HepG2 (cell line): Measurements from ENCODE around the gene ATRIP. TPM values are rescaled to one million over a fixed set of nuclear protein-coding genes. Genes with fewer than 3 reads are reported as not detected.

Experiments
- FOXA3 ChIP-seq: IDR thresholded peaks from 2 replicates; pipeline ENCODE4 v1.6.1; 2016; ENCODE audit warnings: missing genetic modification reagents, missing compliant biosample characterization
- IRF2 ChIP-seq: IDR thresholded peaks from 2 replicates; pipeline ENCODE4 v1.6.1; 2018; ENCODE audit warnings: missing genetic modification reagents, missing compliant biosample characterization
- SIX1 ChIP-seq: sonication (generic); formaldehyde crosslinking; IDR thresholded peaks from 2 replicates; pipeline ENCODE4 v1.4.0; 2020; ENCODE audit warnings: missing genetic modification reagents, borderline replicate concordance
- SMAD9 ChIP-seq: sonication (generic); formaldehyde crosslinking; IDR thresholded peaks from 2 replicates; pipeline ENCODE4 v1.5.1; 2020; ENCODE audit warnings: mild to moderate bottlenecking, missing genetic modification reagents
- SOX6 ChIP-seq, 2 experiments: fragments of 450-650 bp in 1 of 2; sonication (generic) in 1 of 2; formaldehyde crosslinking in 1 of 2; IDR thresholded peaks; 2 replicates each; pipeline versions ENCODE4 v1.4.0 to v1.6.1; 2017 to 2020; ENCODE audit warnings: antibody characterized with exemption in 1 of 2, mild to moderate bottlenecking in 1 of 2, missing genetic modification reagents in 1 of 2
- SP5 ChIP-seq: IDR thresholded peaks from 2 replicates; pipeline ENCODE4 v1.6.1; 2016; ENCODE audit warnings: low read depth, borderline replicate concordance
- ZMAT3 ChIP-seq: sonication (generic); formaldehyde crosslinking; conservative IDR thresholded peaks from 2 replicates; pipeline ENCODE4 v1.7.0; 2021; ENCODE audit warnings: missing genetic modification reagents
- ZNF232 ChIP-seq: sonication (generic); formaldehyde crosslinking; IDR thresholded peaks from 2 replicates; pipeline ENCODE4 v1.4.0; 2020; ENCODE audit warnings: missing genetic modification reagents, borderline replicate concordance
- ZNF772 ChIP-seq: sonication (generic); formaldehyde crosslinking; IDR thresholded peaks from 2 replicates; pipeline ENCODE4 v1.5.0; 2020; ENCODE audit warnings: mild to moderate bottlenecking, missing genetic modification reagents
- polyA plus RNA-seq, 8 experiments: library from polyadenylated mRNA; depleted of rRNA in 3 of 8; stranded (reverse) in 7 of 8; unstranded in 1 of 8; fragments of >200 nt; fragmentation: Illumina TruSeq in 4 of 8; extraction: Trizol in 4 of 8; gene quantifications; 2 replicates each; pipeline versions ENCODE4 v1.2.1 to v1.2.3, GENCODE V29; 2011 to 2016; ENCODE audit warnings: low read depth in 4 of 8, missing spikeins in 1 of 8, mixed read lengths in 1 of 8; ENCODE audit not compliant: insufficient read depth in 1 of 8
- total RNA-seq, 5 experiments: library from RNA; depleted of rRNA; stranded (reverse); fragments of >200 nt; fragmentation: Illumina TruSeq; extraction: Trizol; gene quantifications; 2 replicates each; pipeline ENCODE4 v1.2.3, GENCODE V29; 2016; ENCODE audit warnings: low read depth in 1 of 5
- TF ChIP-seq, protein P1 (sequence below), 2 experiments: sonication (generic) in 1 of 2; formaldehyde crosslinking in 1 of 2; IDR thresholded peaks; 2 replicates each; pipeline versions ENCODE4 v1.4.0 to v1.6.1; 2016 to 2020; ENCODE audit warnings: borderline replicate concordance in 1 of 2, low read depth in 1 of 2, mild to moderate bottlenecking in 1 of 2, missing genetic modification reagents in 1 of 2
- TF ChIP-seq, protein P2 (sequence below): IDR thresholded peaks from 2 replicates; pipeline ENCODE4 v1.6.1; 2018; ENCODE audit warnings: missing genetic modification reagents, mild to moderate bottlenecking, missing compliant biosample characterization
- TF ChIP-seq, protein P3 (sequence below): sonication (generic); formaldehyde crosslinking; IDR thresholded peaks from 2 replicates; pipeline ENCODE4 v1.4.0; 2020; ENCODE audit warnings: missing genetic modification reagents
- TF ChIP-seq, protein P4 (sequence below): sonication (generic); formaldehyde crosslinking; IDR thresholded peaks from 2 replicates; pipeline ENCODE4 v1.8.0; 2022; ENCODE audit warnings: low read depth, missing genetic modification reagents
- TF ChIP-seq, protein P5 (sequence below): sonication (generic); formaldehyde crosslinking; IDR thresholded peaks from 2 replicates; pipeline ENCODE4 v1.4.0; 2020; ENCODE audit warnings: missing genetic modification reagents, mild to moderate bottlenecking, borderline replicate concordance

Gene ATRIP
- total and polyA plus RNA-seq, 2 of the 13 experiments (the other 11 are each of a cell fraction or from before 2014, with no cell fraction given), result 5.1 to 12.5 TPM

DNA sequence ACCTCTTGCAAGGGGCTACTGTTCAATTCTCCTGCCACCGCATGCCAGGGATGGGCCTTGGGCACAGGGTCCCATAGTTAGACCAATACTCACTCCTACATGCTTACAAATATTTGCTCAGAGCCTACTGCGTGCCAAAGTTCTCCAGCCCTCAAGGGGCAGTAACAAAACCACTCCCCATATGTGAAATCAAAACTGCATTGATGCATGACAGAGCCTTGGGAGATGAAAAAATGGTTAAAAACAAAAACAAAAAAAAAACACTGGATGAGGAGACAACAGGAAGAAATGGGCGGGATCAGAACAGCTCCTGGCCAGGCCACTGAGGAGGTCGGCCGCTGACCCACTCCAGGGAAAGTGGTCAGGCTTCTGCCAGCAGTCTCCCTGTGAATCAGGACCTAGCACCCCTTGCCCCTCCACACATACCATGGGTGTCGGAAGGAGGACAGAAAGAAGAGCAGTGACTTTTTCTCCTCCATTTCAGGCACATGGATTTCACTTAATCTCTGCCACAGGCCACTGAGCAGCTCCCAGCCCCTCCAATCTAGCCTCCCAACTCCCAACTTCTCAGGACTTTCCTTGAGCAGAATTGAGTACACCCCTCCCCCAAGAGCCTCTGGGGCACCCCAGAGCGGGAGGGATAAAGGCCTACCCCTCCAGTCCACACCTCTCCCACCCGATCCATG is 19.4 kb upstream of the ATRIP start (continued):
- TF ChIP-seq, protein P1, sequence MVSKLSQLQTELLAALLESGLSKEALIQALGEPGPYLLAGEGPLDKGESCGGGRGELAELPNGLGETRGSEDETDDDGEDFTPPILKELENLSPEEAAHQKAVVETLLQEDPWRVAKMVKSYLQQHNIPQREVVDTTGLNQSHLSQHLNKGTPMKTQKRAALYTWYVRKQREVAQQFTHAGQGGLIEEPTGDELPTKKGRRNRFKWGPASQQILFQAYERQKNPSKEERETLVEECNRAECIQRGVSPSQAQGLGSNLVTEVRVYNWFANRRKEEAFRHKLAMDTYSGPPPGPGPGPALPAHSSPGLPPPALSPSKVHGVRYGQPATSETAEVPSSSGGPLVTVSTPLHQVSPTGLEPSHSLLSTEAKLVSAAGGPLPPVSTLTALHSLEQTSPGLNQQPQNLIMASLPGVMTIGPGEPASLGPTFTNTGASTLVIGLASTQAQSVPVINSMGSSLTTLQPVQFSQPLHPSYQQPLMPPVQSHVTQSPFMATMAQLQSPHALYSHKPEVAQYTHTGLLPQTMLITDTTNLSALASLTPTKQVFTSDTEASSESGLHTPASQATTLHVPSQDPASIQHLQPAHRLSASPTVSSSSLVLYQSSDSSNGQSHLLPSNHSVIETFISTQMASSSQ (IDR thresholded peaks at IDR 0.05; ENCODE audit: low read depth), result no peak
- TF ChIP-seq, protein P1 (CRISPR knock-in tag; IDR thresholded peaks at IDR 0.05; ENCODE audit: borderline replicate concordance), result peak; percentile 28; the same call in 1 of the 2 replicates
- TF ChIP-seq, protein P2, sequence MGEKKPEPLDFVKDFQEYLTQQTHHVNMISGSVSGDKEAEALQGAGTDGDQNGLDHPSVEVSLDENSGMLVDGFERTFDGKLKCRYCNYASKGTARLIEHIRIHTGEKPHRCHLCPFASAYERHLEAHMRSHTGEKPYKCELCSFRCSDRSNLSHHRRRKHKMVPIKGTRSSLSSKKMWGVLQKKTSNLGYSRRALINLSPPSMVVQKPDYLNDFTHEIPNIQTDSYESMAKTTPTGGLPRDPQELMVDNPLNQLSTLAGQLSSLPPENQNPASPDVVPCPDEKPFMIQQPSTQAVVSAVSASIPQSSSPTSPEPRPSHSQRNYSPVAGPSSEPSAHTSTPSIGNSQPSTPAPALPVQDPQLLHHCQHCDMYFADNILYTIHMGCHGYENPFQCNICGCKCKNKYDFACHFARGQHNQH (CRISPR knock-in tag), result 0 out of 2 replicates have a peak, but pooled peaks have one; percentile 15
- TF ChIP-seq, protein P3, sequence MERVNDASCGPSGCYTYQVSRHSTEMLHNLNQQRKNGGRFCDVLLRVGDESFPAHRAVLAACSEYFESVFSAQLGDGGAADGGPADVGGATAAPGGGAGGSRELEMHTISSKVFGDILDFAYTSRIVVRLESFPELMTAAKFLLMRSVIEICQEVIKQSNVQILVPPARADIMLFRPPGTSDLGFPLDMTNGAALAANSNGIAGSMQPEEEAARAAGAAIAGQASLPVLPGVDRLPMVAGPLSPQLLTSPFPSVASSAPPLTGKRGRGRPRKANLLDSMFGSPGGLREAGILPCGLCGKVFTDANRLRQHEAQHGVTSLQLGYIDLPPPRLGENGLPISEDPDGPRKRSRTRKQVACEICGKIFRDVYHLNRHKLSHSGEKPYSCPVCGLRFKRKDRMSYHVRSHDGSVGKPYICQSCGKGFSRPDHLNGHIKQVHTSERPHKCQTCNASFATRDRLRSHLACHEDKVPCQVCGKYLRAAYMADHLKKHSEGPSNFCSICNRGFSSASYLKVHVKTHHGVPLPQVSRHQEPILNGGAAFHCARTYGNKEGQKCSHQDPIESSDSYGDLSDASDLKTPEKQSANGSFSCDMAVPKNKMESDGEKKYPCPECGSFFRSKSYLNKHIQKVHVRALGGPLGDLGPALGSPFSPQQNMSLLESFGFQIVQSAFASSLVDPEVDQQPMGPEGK, result peak; percentile 79
- TF ChIP-seq SIX1 (CRISPR knock-in tag) (0 out of 2 replicates have a peak, but pooled peaks have one; percentile 36), SMAD9 (CRISPR knock-in tag) (no peak), SP5 (CRISPR knock-in tag) (peak; percentile 50; the same call in 1 of the 2 replicates), ZNF772 (CRISPR knock-in tag) (0 out of 2 replicates have a peak, but pooled peaks have one; percentile 38), SOX6 (IDR thresholded peaks at IDR 0.05) (no peak), SOX6 (CRISPR knock-in tag; IDR thresholded peaks at IDR 0.05) (0 out of 2 replicates have a peak, but pooled peaks have one; percentile 16), IRF2 (CRISPR knock-in tag) (peak; percentile 37; the same call in 1 of the 2 replicates), FOXA3 (CRISPR knock-in tag) (peak; percentile 51), ZNF232 (no peak), ZMAT3 (no peak)
- TF ChIP-seq, protein P4, sequence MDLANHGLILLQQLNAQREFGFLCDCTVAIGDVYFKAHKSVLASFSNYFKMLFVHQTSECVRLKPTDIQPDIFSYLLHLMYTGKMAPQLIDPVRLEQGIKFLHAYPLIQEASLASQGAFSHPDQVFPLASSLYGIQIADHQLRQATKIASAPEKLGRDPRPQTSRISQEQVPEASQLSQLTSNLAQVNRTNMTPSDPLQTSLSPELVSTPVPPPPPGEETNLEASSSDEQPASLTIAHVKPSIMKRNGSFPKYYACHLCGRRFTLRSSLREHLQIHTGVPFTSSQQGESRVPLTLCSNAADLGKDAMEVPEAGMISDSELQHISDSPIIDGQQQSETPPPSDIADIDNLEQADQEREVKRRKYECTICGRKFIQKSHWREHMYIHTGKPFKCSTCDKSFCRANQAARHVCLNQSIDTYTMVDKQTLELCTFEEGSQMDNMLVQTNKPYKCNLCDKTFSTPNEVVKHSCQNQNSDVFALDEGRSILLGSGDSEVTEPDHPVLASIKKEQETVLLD, result no peak
- TF ChIP-seq, protein P5, sequence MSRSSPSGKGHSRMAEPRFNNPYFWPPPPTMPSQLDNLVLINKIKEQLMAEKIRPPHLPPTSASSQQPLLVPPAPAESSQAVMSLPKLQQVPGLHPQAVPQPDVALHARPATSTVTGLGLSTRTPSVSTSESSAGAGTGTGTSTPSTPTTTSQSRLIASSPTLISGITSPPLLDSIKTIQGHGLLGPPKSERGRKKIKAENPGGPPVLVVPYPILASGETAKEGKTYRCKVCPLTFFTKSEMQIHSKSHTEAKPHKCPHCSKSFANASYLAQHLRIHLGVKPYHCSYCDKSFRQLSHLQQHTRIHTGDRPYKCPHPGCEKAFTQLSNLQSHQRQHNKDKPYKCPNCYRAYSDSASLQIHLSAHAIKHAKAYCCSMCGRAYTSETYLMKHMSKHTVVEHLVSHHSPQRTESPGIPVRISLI (CRISPR knock-in tag), result peak; percentile 33; the same call in 1 of the 2 replicates
